HuH-7.5 (cell line): ENCODE data around the gene BCAS3.
"Not testable (repeated sequence)": the region's sequence is repeated elsewhere in the genome, so short reads cannot be mapped to it uniquely, and the experiment has no call there.

Experiments used
- DNase-seq: peaks from one replicate; pipeline ENCODE4 v3.0.0; 2011; ENCODE audit warnings: low spot score

BCAS3 gene

GRCh38 chr17:61340431-61341209 lies 663.0 kb downstream of the BCAS3 start:
- no peak for DNase-seq

- DNase-seq, result no peak
Measured at GRCh38 chr17:61343576-61343975, 665.9 kb downstream of the BCAS3 start.

- DNase-seq, result no peak
Measured at GRCh38 chr17:61345061-61345460, 667.4 kb downstream of the BCAS3 start.

- no peak for DNase-seq
Measured at GRCh38 chr17:61345825-61346666, 668.4 kb downstream of the BCAS3 start.

GRCh38 chr17:61349350-61349749 lies 671.7 kb downstream of the BCAS3 start:
- DNase-seq, result no peak

- no peak for DNase-seq
Measured at GRCh38 chr17:61351745-61352407, 674.2 kb downstream of the BCAS3 start.

GRCh38 chr17:61352408-61352770 lies 674.7 kb downstream of the BCAS3 start:
- DNase-seq, result no peak

- DNase-seq, result no peak
Measured at GRCh38 chr17:61352781-61353491, 675.3 kb downstream of the BCAS3 start.

GRCh38 chr17:61353615-61354014 lies 676.0 kb downstream of the BCAS3 start:
- no peak for DNase-seq

- no peak for DNase-seq
Measured at GRCh38 chr17:61354895-61355874, 677.5 kb downstream of the BCAS3 start.

GRCh38 chr17:61357061-61357460 lies 679.4 kb downstream of the BCAS3 start:
- DNase-seq, result not testable (repeated sequence)

GRCh38 chr17:61359513-61359912 lies 681.9 kb downstream of the BCAS3 start:
- DNase-seq, result not testable (repeated sequence)

GRCh38 chr17:61360318-61360943 lies 682.8 kb downstream of the BCAS3 start:
- no peak for DNase-seq

- DNase-seq, result no peak
Measured at GRCh38 chr17:61361084-61361483, 683.4 kb downstream of the BCAS3 start.

- DNase-seq, result no peak
Measured at GRCh38 chr17:61362396-61362795, 684.7 kb downstream of the BCAS3 start.

- no peak for DNase-seq
Measured at GRCh38 chr17:61362852-61363600, 685.4 kb downstream of the BCAS3 start.

GRCh38 chr17:61363601-61364462 lies 686.2 kb downstream of the BCAS3 start:
- no peak for DNase-seq

- no peak for DNase-seq
Measured at GRCh38 chr17:61364463-61364846, 686.8 kb downstream of the BCAS3 start.
